Activated B cell treated with CpG ODN at 0.5 μM for 24 hours (primary cell): ENCODE measurements around the gene SQSTM1. TPM values are rescaled to one million over a fixed set of nuclear protein-coding genes. Genes with fewer than 3 reads are reported as not detected.

Source experiments
- ATAC-seq: fragments of 200-7000 bp; cut with Tn5 transposase; one replicate; pipeline ENCODE4 v1.10.0; 2021; ENCODE audit warnings: low read depth, mild to moderate bottlenecking, moderate library complexity
- CTCF ChIA-PET: fragments of 350-600 bp; sonication (Branson Sonifier 250); formaldehyde crosslinking; loops from one replicate; lab custom pipeline; 2021; ENCODE audit warnings: antibody characterized with exemption; lab: Charles Lee
- POLR2A ChIA-PET: fragments of 350-600 bp; sonication (Branson Sonifier 250); formaldehyde crosslinking; loops from one replicate; lab custom pipeline; 2021; ENCODE audit warnings: antibody characterized with exemption; lab: Charles Lee
- DNase-seq: peaks from one replicate; pipeline ENCODE4 v3.0.0; 2022
- H3K27ac Mint-ChIP-seq: one replicate; pipeline ENCODE4 v1.8.0; 2020; ENCODE audit warnings: mixed read lengths
- H3K27me3 Mint-ChIP-seq: one replicate; pipeline ENCODE4 v1.8.0; 2021; ENCODE audit warnings: mixed read lengths
- H3K36me3 Mint-ChIP-seq: one replicate; pipeline ENCODE4 v1.8.0; 2021; ENCODE audit warnings: low read depth, mixed read lengths
- H3K4me1 Mint-ChIP-seq: one replicate; pipeline ENCODE4 v1.8.0; 2021; ENCODE audit warnings: mixed read lengths
- H3K4me3 Mint-ChIP-seq: one replicate; pipeline ENCODE4 v1.8.0; 2020; ENCODE audit warnings: mild to moderate bottlenecking, mixed read lengths
- H3K9me3 Mint-ChIP-seq: one replicate; pipeline ENCODE4 v1.8.0; 2020; ENCODE audit warnings: mixed read lengths
- intact Hi-C: fragments of 100-400 bp; cut with micrococcal nuclease; formaldehyde crosslinking; loops from one replicate; pipeline ENCODE4 v1.15.1; 2024
- total RNA-seq: library from RNA; stranded (reverse); gene quantifications from 2 replicates; pipeline ENCODE4 v1.2.3, GENCODE V29; 2022
- TF ChIP-seq, protein P1 (sequence below): fragments of 200-600 bp; IDR thresholded peaks from one replicate; pipeline ENCODE4 v1.8.0; 2022; ENCODE audit warnings: antibody characterized with exemption, mild to moderate bottlenecking

SQSTM1 gene
- total RNA-seq, 1 donor from 2014 or later: 243 TPM

DNA sequence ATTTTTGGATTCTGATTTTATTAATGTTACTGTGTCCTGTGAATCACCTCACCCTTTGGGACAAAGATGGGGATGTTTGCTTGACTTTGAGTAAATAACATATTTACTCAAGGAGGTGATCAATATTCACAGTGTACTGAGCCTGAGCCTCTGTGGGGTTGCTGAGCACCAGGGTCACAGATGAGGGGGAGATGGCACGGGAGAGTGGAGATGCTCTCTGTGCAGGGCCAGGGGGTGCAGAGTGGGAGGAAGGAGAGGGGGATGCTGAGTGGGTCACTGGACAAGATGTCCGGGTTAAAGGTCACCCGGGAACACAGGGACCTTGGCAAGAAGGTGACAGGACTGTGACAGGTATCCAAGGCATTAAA, 4.0 kb downstream of the SQSTM1 start:
- H3K36me3 Mint-ChIP-seq: peaks cover 79% of the 10 kb centered on the region
- TF ChIP-seq, protein P1, sequence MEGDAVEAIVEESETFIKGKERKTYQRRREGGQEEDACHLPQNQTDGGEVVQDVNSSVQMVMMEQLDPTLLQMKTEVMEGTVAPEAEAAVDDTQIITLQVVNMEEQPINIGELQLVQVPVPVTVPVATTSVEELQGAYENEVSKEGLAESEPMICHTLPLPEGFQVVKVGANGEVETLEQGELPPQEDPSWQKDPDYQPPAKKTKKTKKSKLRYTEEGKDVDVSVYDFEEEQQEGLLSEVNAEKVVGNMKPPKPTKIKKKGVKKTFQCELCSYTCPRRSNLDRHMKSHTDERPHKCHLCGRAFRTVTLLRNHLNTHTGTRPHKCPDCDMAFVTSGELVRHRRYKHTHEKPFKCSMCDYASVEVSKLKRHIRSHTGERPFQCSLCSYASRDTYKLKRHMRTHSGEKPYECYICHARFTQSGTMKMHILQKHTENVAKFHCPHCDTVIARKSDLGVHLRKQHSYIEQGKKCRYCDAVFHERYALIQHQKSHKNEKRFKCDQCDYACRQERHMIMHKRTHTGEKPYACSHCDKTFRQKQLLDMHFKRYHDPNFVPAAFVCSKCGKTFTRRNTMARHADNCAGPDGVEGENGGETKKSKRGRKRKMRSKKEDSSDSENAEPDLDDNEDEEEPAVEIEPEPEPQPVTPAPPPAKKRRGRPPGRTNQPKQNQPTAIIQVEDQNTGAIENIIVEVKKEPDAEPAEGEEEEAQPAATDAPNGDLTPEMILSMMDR: no peak
- intact Hi-C loops: loop anchor here (5.0 kb wide), 1 partner anchor 83 kb away; the partner anchor contains the start of gene TBC1D9B
- H3K4me3 Mint-ChIP-seq: no peak overlapping the region
- peaks cover 54% of the 10 kb centered on the region for H3K4me1 Mint-ChIP-seq
- no peak overlapping the region for H3K27ac Mint-ChIP-seq
- ChIA-PET POLR2A (no interaction called here), CTCF (no interaction called here)
- no peaks in the 10 kb centered on the region for H3K9me3 Mint-ChIP-seq
- DNase-seq (no peak), ATAC-seq (no peak)
- no peaks in the 10 kb centered on the region for H3K27me3 Mint-ChIP-seq

- intact Hi-C loops: no loop called here
- Mint-ChIP-seq H3K27ac (no peak overlapping the region), H3K9me3 (no peaks in the 10 kb centered on the region), H3K4me3 (no peak overlapping the region), H3K4me1 (peaks cover 47% of the 10 kb centered on the region), H3K27me3 (no peaks in the 10 kb centered on the region), H3K36me3 (peaks cover 87% of the 10 kb centered on the region)
- POLR2A ChIA-PET: no interaction called here
- DNase-seq (no peak), ATAC-seq (no peak)
- TF ChIP-seq, protein P1: no peak
- CTCF ChIA-PET: no interaction called here
These were observed 5.0 kb downstream of the SQSTM1 start for GRCh38 chr5:179825655-179826182.

DNA sequence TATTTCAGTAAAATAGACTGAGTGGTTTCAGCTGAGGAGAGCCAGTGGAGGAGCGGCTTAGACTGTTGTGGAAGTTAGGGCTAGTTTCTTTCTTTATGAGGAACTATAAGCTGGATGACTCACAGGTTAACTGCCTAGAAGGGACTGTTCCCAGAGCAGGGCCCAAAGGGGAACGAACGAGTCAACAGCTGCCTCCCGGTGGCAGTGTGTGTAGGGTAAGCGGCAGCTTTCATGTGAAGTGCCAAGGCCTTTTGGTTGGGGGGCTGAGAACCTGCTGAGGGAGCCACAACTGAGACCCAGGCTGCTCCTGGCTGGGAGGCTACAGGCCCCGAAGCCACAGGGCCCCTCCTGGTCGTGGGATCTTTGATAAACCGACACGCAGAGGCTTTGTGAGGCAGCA, 7.0 kb downstream of the SQSTM1 start:
- peak overlapping the region; percentile 56 for H3K27ac Mint-ChIP-seq
- intact Hi-C loops: no loop called here
- TF ChIP-seq, protein P1: no peak
- no peaks in the 10 kb centered on the region for H3K27me3 Mint-ChIP-seq
- ATAC-seq (peak; percentile 82), DNase-seq (no peak)
- peaks cover 35% of the 10 kb centered on the region for H3K4me1 Mint-ChIP-seq
- ChIA-PET CTCF (interaction anchor here (1.0 to 1.1 kb wide), 3 partner anchors 26 to 146 kb away, joined by 3 to 12 read pairs (median 3); no protein-coding TSS in a partner anchor), POLR2A (interaction anchor here (0.7 to 1.1 kb wide), 4 partner anchors 9 to 32 kb away, joined by 3 to 6 read pairs (median 3); no protein-coding TSS in a partner anchor)
- no peak overlapping the region for H3K4me3 Mint-ChIP-seq
- no peaks in the 10 kb centered on the region for H3K9me3 Mint-ChIP-seq
- peaks cover 96% of the 10 kb centered on the region for H3K36me3 Mint-ChIP-seq

DNA sequence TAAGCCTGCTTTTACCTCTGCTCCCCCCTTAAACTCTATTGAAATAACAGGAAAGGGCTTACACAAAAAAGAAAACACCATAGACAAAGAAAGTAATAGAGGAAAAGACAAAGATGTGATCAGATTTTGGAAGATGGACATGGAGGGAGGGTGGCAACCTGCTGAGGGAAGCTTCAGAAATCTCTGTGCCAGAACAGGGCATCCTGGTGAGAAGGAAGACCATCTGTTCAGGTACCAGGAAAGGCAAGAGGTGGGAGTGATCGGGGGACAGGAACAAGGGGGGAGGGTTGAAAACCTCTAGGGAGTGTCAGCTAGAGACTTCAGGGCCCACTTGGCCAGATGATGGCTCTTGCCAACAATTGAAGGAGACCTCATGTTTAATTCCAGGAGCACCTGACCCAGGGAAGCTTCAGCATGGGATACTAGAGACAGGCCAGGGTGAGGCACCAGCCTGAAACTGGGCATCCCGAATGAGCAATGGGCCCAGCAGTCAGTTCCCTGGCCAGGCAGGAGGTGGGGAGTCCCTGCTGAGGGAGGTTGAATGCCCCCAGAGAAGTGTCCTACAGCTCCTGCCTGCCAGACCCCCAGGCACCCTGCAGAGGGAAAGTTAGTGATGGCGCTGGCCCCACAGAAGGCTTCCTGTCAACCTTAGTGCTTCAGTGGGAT, 8.2 kb downstream of the SQSTM1 start:
- ChIA-PET CTCF (no interaction called here), POLR2A (interaction anchor here (1.0 kb wide), 1 partner anchor 26 kb away, joined by 7 read pairs; no protein-coding TSS in a partner anchor)
- Mint-ChIP-seq H3K27ac (no peak overlapping the region), H3K4me1 (peaks cover 27% of the 10 kb centered on the region), H3K27me3 (no peaks in the 10 kb centered on the region), H3K36me3 (peaks cover 96% of the 10 kb centered on the region), H3K9me3 (no peaks in the 10 kb centered on the region), H3K4me3 (no peak overlapping the region)
- TF ChIP-seq, protein P1: no peak
- DNase-seq (no peak), ATAC-seq (no peak)
- intact Hi-C loops: no loop called here

DNA sequence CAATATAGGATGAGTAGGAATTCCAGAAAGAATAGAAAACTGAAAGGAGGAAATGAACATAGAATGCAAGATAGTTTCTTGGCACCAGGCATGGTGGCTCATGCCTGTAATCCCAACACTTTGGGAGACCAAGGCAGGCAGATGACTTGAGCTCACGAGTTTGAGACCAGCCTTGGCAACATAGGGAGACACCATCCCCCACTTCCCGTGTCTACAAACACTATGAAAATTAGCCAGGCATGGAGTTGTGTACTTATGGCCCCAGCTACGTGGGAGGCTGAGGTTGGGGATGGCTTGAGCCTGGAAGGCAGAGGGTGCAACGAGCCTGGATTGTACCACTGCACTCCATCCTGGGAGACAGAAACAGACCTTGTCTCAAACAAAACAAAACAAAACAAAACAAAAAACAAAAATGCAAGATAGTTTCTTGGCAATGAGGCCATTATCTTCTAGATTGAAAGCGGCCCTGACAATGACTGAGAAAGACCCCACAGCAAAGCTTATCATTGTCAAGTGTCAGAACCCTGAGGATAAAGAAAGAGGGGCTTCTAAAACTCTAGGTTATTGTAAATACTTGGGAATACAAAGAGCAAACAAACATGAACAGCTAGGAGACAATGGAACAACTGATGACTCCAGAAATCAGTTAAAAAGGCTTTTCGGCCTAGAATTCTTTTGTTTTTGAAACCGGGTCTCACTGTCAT, 9.2 kb downstream of the SQSTM1 start:
- DNase-seq: no peak
- H3K27ac Mint-ChIP-seq: peak overlapping the region; percentile 12
- CTCF ChIA-PET: interaction anchor here (1.7 kb wide), 1 partner anchor 28 kb away, joined by 5 read pairs; no protein-coding TSS in a partner anchor

More for the DNA sequence above, 9.2 kb downstream of the SQSTM1 start:
- POLR2A ChIA-PET: interaction anchor here (0.6 kb wide), 1 partner anchor 17 kb away, joined by 8 read pairs; no protein-coding TSS in a partner anchor
- intact Hi-C loops: no loop called here
- H3K36me3 Mint-ChIP-seq: peaks cover 87% of the 10 kb centered on the region
- H3K9me3 Mint-ChIP-seq: no peaks in the 10 kb centered on the region
- ATAC-seq: no peak
- no peak overlapping the region for H3K4me3 Mint-ChIP-seq
- no peaks in the 10 kb centered on the region for H3K27me3 Mint-ChIP-seq
- TF ChIP-seq, protein P1: no peak
- H3K4me1 Mint-ChIP-seq: peaks cover 22% of the 10 kb centered on the region
